SK-N-SH (cell line): ENCODE measurements around the gene KCTD8. TPM values are rescaled to one million over a fixed set of nuclear protein-coding genes. Genes with fewer than 3 reads are reported as not detected.

Source experiments
- CTCF ChIA-PET: fragments of 300-600, 350-600 bp; formaldehyde crosslinking; extraction: SDS; loops from one replicate; lab custom pipeline; 2021; lab: Yijun Ruan, JAX
- POLR2A ChIA-PET: fragments of 350-600 bp; sonication (Branson Sonifier 250); formaldehyde crosslinking; extraction: SDS; loops from one replicate; lab custom pipeline; 2020; ENCODE audit warnings: antibody characterized with exemption, inconsistent platforms; lab: Yijun Ruan, JAX
- DNase-seq: peaks from one replicate; pipeline ENCODE4 v3.0.0; 2012
- H2AFZ ChIP-seq: fragments of 200-600 bp; sonication (generic); 2 replicates; pipeline ENCODE4 v1.8.1; 2016; ENCODE audit warnings: antibody characterized with exemption, mild to moderate bottlenecking, low read depth
- H3F3A ChIP-seq: fragments of 200-600 bp; sonication (generic); replicated peaks from 2 replicates; pipeline ENCODE3; 2016; ENCODE audit warnings: antibody characterized with exemption, mild to moderate bottlenecking; ENCODE audit not compliant: insufficient read depth
- H3K27ac ChIP-seq, 2 experiments: fragments of 200-500 bp in 1 of 2; fragments of 200-600 bp in 1 of 2; sonication (Bioruptor generic) in 1 of 2; sonication (generic), shearing (Covaris generic) in 1 of 2; 2 replicates each; pipeline versions ENCODE4 v1.5.1 to v1.6.1; 2014 to 2016; ENCODE audit warnings: low read depth in 2 of 2, inconsistent platforms in 1 of 2, low read length in 1 of 2, mild to moderate bottlenecking in 1 of 2, mixed read lengths in 1 of 2
- H3K27me3 ChIP-seq: fragments of 200-600 bp; sonication (generic), shearing (Covaris generic); 2 replicates; pipeline ENCODE4 v1.6.1; 2016; ENCODE audit warnings: mixed run types; ENCODE audit not compliant: insufficient read depth
- H3K36me3 ChIP-seq, 2 experiments: fragments of 200-500 bp in 1 of 2; fragments of 200-600 bp in 1 of 2; sonication (Bioruptor generic) in 1 of 2; sonication (generic) in 1 of 2; replicated peaks in 1 of 2; 2 replicates each; pipeline versions ENCODE3 to v1.5.1; 2014 to 2016; ENCODE audit warnings: low read length in 1 of 2, mild to moderate bottlenecking in 1 of 2; ENCODE audit not compliant: insufficient read depth in 2 of 2, control insufficient read depth in 1 of 2
- H3K4me1 ChIP-seq, 2 experiments: fragments of 200-500 bp in 1 of 2; fragments of 200-600 bp in 1 of 2; sonication (Bioruptor generic) in 1 of 2; sonication (generic), shearing (Covaris generic) in 1 of 2; 2 replicates each; pipeline versions ENCODE4 v1.5.1 to v1.6.1; 2014 to 2016; ENCODE audit warnings: low read depth in 1 of 2, low read length in 1 of 2, mixed run types in 1 of 2; ENCODE audit not compliant: insufficient read depth in 2 of 2, control insufficient read depth in 1 of 2
- H3K4me2 ChIP-seq: fragments of 200-600 bp; sonication (generic), shearing (Covaris generic); 2 replicates; pipeline ENCODE4 v1.6.1; 2017; ENCODE audit warnings: mixed run types
- H3K4me3 ChIP-seq, 2 experiments: fragments of 200-500 bp in 1 of 2; fragments of 200-600 bp in 1 of 2; sonication (Bioruptor generic) in 1 of 2; sonication (generic), shearing (Covaris generic) in 1 of 2; 2 replicates each; pipeline versions ENCODE4 v1.5.1 to v1.8.1; 2014 to 2016; ENCODE audit warnings: low read depth in 2 of 2, inconsistent platforms in 1 of 2, low read length in 1 of 2, mild to moderate bottlenecking in 1 of 2, mixed read lengths in 1 of 2, moderate library complexity in 1 of 2
- H3K79me2 ChIP-seq: fragments of 200-600 bp; sonication (generic); 2 replicates; pipeline ENCODE4 v1.8.1; 2017; ENCODE audit warnings: mild to moderate bottlenecking; ENCODE audit not compliant: insufficient read depth
- H3K9ac ChIP-seq: fragments of 200-600 bp; sonication (generic); 2 replicates; pipeline ENCODE4 v1.6.1; 2017; ENCODE audit warnings: mixed run types
- H3K9me2 ChIP-seq: fragments of 200-600 bp; sonication (generic); 2 replicates; pipeline ENCODE4 v1.6.1; 2017; ENCODE audit warnings: mixed run types
- H3K9me3 ChIP-seq: fragments of 200-600 bp; sonication (generic); 2 replicates; pipeline ENCODE4 v1.6.1; 2017; ENCODE audit warnings: mixed run types, mild to moderate bottlenecking, moderate library complexity
- H4K20me1 ChIP-seq: fragments of 200-600 bp; sonication (generic); 2 replicates; pipeline ENCODE4 v1.6.1; 2017; ENCODE audit warnings: mild to moderate bottlenecking, mixed run types; ENCODE audit not compliant: insufficient read depth
- ELF1 ChIP-seq: IDR thresholded peaks from 2 replicates; pipeline ENCODE4 v1.4.0; 2012
- EP300 ChIP-seq, 2 experiments: IDR thresholded peaks; 2 replicates each; pipeline versions ENCODE4 v1.4.0 to v1.6.1; 2012; ENCODE audit warnings: borderline replicate concordance in 1 of 2, low read depth in 1 of 2, low read length in 1 of 2
- FOSL2 ChIP-seq: IDR thresholded peaks from 2 replicates; pipeline ENCODE4 v1.4.0; 2012; ENCODE audit warnings: low read depth, mild to moderate bottlenecking, moderate library complexity, borderline replicate concordance
- FOXJ3 ChIP-seq: sonication (generic); formaldehyde crosslinking; IDR thresholded peaks from 2 replicates; pipeline ENCODE4 v1.5.1; 2020; ENCODE audit warnings: mild to moderate bottlenecking, missing genetic modification reagents
- FOXM1 ChIP-seq: IDR thresholded peaks from 2 replicates; pipeline ENCODE4 v1.4.0; 2012; ENCODE audit warnings: low read depth, mild to moderate bottlenecking
- GABPA ChIP-seq: IDR thresholded peaks from 2 replicates; pipeline ENCODE4 v1.4.0; 2012; ENCODE audit warnings: low read depth, mild to moderate bottlenecking
- GATA2 ChIP-seq: sonication (generic); formaldehyde crosslinking; IDR thresholded peaks from 2 replicates; pipeline ENCODE4 v1.5.0; 2020; ENCODE audit warnings: mild to moderate bottlenecking, missing genetic modification reagents
- NFIC ChIP-seq: IDR thresholded peaks from 2 replicates; pipeline ENCODE4 v1.4.0; 2012; ENCODE audit warnings: borderline replicate concordance
- RAD21 ChIP-seq: IDR thresholded peaks from 2 replicates; pipeline ENCODE4 v1.6.1; 2012; ENCODE audit warnings: mild to moderate bottlenecking, low read length
- RFX5 ChIP-seq: IDR thresholded peaks from 2 replicates; pipeline ENCODE4 v1.6.1; 2012; ENCODE audit warnings: mild to moderate bottlenecking, improper control_type of control experiment, low read length
- RXRA ChIP-seq: IDR thresholded peaks from 2 replicates; pipeline ENCODE4 v1.4.0; 2012; ENCODE audit warnings: low read depth, mild to moderate bottlenecking, borderline replicate concordance
- SIN3A ChIP-seq: IDR thresholded peaks from 2 replicates; pipeline ENCODE4 v1.6.1; 2012; ENCODE audit warnings: low read depth, mild to moderate bottlenecking, low read length, moderate library complexity, borderline replicate concordance
- SMC3 ChIP-seq: IDR thresholded peaks from 2 replicates; pipeline ENCODE4 v1.6.1; 2012; ENCODE audit warnings: low read depth, low read length, improper control_type of control experiment
- YY1 ChIP-seq: IDR thresholded peaks from 2 replicates; pipeline ENCODE4 v1.4.0; 2012; ENCODE audit warnings: low read depth, mild to moderate bottlenecking
- WGBS: methylation state at CpG from one replicate; pipeline ENCODE4 v1.1.6; 2017; ENCODE audit warnings: low lambda C conversion rate; 5-methylcytosine and 5-hydroxymethylcytosine counted together
- polyA plus RNA-seq, 3 experiments: library from polyadenylated mRNA; depleted of rRNA; stranded (reverse); fragments of >200 nt; gene quantifications; 2 replicates each; pipeline ENCODE4 v1.2.3, GENCODE V29; 2012
- TF ChIP-seq, protein P1 (sequence below): fragments of 150-350 bp; IDR thresholded peaks from 2 replicates; pipeline ENCODE4 v1.6.1; 2017; ENCODE audit warnings: antibody characterized with exemption, low read length, low read depth, borderline replicate concordance
- TF ChIP-seq, protein P2 (sequence below): fragments of 200-600 bp; sonication (generic); IDR thresholded peaks from 2 replicates; pipeline ENCODE4 v1.6.1; 2017; ENCODE audit warnings: antibody characterized with exemption, mild to moderate bottlenecking, moderate library complexity
- TF ChIP-seq, protein P3 (sequence below): fragments of 150-350 bp; IDR thresholded peaks from 2 replicates; pipeline ENCODE4 v1.6.1; 2016; ENCODE audit warnings: mild to moderate bottlenecking, low read depth, low read length
- TF ChIP-seq, protein P4 (sequence below): IDR thresholded peaks from 2 replicates; pipeline ENCODE4 v1.4.0; 2012; ENCODE audit warnings: low read depth, borderline replicate concordance

The KCTD8 gene
- polyA plus RNA-seq, 1 of the 3 experiments (the other 2 are of a cell fraction) = not detected

DNA sequence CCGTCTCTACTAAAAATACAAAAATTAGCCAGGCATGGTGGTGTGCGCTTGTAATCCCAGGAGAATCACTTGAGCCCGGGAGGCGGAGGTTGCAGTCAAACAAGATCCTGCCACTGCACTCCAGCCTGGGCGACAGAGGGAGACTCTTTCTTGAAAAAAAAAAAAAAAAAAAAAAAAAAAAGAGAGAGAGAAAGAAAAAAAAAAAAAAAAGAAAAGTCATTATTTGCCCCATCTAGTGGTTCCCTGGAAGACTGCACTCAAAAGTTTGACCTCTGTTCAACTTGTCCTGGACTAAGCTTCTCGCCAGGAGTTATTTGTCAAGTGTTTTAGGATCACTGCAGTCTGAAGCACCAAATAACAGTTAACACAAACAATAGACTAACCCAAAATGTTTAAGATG lies 45.3 kb upstream of the KCTD8 start:
- H3K9me2 ChIP-seq = no peaks in the 10 kb centered on the region
- H3K9me3 ChIP-seq = no peaks in the 10 kb centered on the region
- WGBS = 4% methylated on average over 5 of the region's 6 CpGs
- TF ChIP-seq RFX5 = no peak
- TF ChIP-seq SMC3 = 0 out of 2 replicates have a peak, but pooled peaks have one; percentile 15
- TF ChIP-seq GABPA = no peak
- TF ChIP-seq, protein P1, sequence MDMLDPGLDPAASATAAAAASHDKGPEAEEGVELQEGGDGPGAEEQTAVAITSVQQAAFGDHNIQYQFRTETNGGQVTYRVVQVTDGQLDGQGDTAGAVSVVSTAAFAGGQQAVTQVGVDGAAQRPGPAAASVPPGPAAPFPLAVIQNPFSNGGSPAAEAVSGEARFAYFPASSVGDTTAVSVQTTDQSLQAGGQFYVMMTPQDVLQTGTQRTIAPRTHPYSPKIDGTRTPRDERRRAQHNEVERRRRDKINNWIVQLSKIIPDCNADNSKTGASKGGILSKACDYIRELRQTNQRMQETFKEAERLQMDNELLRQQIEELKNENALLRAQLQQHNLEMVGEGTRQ = no peak
- TF ChIP-seq, protein P2, sequence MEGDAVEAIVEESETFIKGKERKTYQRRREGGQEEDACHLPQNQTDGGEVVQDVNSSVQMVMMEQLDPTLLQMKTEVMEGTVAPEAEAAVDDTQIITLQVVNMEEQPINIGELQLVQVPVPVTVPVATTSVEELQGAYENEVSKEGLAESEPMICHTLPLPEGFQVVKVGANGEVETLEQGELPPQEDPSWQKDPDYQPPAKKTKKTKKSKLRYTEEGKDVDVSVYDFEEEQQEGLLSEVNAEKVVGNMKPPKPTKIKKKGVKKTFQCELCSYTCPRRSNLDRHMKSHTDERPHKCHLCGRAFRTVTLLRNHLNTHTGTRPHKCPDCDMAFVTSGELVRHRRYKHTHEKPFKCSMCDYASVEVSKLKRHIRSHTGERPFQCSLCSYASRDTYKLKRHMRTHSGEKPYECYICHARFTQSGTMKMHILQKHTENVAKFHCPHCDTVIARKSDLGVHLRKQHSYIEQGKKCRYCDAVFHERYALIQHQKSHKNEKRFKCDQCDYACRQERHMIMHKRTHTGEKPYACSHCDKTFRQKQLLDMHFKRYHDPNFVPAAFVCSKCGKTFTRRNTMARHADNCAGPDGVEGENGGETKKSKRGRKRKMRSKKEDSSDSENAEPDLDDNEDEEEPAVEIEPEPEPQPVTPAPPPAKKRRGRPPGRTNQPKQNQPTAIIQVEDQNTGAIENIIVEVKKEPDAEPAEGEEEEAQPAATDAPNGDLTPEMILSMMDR = peak; percentile 62
- TF ChIP-seq EP300 (IDR thresholded peaks at IDR 0.05; ENCODE audit: borderline replicate concordance in 1 of 2, low read depth in 1 of 2, low read length in 1 of 2) = no peak
- no peak for TF ChIP-seq GATA2 (CRISPR knock-in tag)
- TF ChIP-seq RAD21 = peak; percentile 32; the same call in 1 of the 2 replicates
- no peak for TF ChIP-seq ELF1
- no peaks in the 10 kb centered on the region for H3F3A ChIP-seq
- POLR2A ChIA-PET = no interaction called here
- H3K4me1 ChIP-seq = no peaks in the 10 kb centered on the region
- no peaks in the 10 kb centered on the region for H3K79me2 ChIP-seq
- no peaks in the 10 kb centered on the region for H3K36me3 ChIP-seq
- DNase-seq = peak; percentile 8
- CTCF ChIA-PET = interaction anchor here (0.6 to 1.9 kb wide), 6 partner anchors 12 to 721 kb away, joined by 3 to 7 read pairs (median 4); partner anchors contain the start of gene KCTD8
- no peaks in the 10 kb centered on the region for H4K20me1 ChIP-seq
- H3K27ac ChIP-seq = no peak overlapping the region
- no peak overlapping the region for H3K9ac ChIP-seq
- H3K4me2 ChIP-seq = no peak overlapping the region
- no peaks in the 10 kb centered on the region for H3K27me3 ChIP-seq
- no peak overlapping the region; a peak in 1 of 4 replicates for H3K4me3 ChIP-seq
- no peak overlapping the region for H2AFZ ChIP-seq

DNA sequence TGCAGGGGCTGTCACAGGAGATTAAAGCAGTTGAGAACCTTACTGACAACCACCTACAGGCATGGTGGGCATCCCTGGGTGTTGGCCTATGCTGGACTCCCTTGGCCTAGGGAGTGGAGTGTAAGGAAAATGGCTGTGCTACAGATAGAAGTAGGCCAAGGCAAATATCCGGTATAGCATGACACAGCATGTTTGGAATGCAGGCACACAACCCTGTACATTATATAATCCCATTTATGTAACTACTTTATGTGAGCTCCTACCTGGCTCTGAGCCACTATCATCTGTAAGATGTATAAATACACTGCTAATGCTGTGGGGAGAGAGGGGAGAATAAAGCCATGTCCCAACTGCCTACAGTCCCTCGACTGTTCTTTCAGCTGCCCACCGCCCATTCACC lies 38.7 kb upstream of the KCTD8 start:
- DNase-seq = no peak
- Histone ChIP-seq H3K27me3 (no peaks in the 10 kb centered on the region), H3F3A (no peaks in the 10 kb centered on the region), H3K9me3 (no peaks in the 10 kb centered on the region), H3K4me3 (no peak overlapping the region), H4K20me1 (no peaks in the 10 kb centered on the region), H3K4me2 (no peak overlapping the region), H3K36me3 (no peaks in the 10 kb centered on the region), H3K27ac (no peak overlapping the region), H3K79me2 (no peaks in the 10 kb centered on the region), H3K4me1 (no peaks in the 10 kb centered on the region), H3K9me2 (no peaks in the 10 kb centered on the region), H3K9ac (no peak overlapping the region), H2AFZ (no peak overlapping the region)
- WGBS = 0% methylated on average over 3 of the region's 3 CpGs
- CTCF ChIA-PET = no interaction called here
- POLR2A ChIA-PET = no interaction called here
- TF ChIP-seq GABPA (no peak), YY1 (no peak), FOXM1 (no peak), FOSL2 (no peak), RXRA (no peak), FOXJ3 (no peak), RAD21 (no peak), SIN3A (no peak), SMC3 (no peak), NFIC (no peak)
- TF ChIP-seq, protein P2 = no peak
- TF ChIP-seq, protein P3, sequence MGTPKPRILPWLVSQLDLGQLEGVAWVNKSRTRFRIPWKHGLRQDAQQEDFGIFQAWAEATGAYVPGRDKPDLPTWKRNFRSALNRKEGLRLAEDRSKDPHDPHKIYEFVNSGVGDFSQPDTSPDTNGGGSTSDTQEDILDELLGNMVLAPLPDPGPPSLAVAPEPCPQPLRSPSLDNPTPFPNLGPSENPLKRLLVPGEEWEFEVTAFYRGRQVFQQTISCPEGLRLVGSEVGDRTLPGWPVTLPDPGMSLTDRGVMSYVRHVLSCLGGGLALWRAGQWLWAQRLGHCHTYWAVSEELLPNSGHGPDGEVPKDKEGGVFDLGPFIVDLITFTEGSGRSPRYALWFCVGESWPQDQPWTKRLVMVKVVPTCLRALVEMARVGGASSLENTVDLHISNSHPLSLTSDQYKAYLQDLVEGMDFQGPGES = no peak
- TF ChIP-seq, protein P1 = no peak
- TF ChIP-seq, protein P4, sequence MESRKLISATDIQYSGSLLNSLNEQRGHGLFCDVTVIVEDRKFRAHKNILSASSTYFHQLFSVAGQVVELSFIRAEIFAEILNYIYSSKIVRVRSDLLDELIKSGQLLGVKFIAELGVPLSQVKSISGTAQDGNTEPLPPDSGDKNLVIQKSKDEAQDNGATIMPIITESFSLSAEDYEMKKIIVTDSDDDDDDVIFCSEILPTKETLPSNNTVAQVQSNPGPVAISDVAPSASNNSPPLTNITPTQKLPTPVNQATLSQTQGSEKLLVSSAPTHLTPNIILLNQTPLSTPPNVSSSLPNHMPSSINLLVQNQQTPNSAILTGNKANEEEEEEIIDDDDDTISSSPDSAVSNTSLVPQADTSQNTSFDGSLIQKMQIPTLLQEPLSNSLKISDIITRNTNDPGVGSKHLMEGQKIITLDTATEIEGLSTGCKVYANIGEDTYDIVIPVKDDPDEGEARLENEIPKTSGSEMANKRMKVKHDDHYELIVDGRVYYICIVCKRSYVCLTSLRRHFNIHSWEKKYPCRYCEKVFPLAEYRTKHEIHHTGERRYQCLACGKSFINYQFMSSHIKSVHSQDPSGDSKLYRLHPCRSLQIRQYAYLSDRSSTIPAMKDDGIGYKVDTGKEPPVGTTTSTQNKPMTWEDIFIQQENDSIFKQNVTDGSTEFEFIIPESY = no peak
